PFSK-1 (cell line): ENCODE data around the gene DPM1.

ENCODE experiments used
- FOXP2 ChIP-seq: optimal IDR thresholded peaks from 2 replicates; pipeline ENCODE3; 2011; ENCODE audit warnings: borderline replicate concordance, control low read depth, inconsistent platforms; ENCODE audit not compliant: insufficient read depth; ENCODE audit errors: extremely low read length, extremely low read depth
- POLR2AphosphoS5 ChIP-seq: IDR thresholded peaks from 2 replicates; pipeline ENCODE4 v1.6.1; 2012; ENCODE audit warnings: low read depth, mild to moderate bottlenecking, control low read depth, low read length, moderate library complexity
- REST ChIP-seq, 2 experiments: IDR thresholded peaks; 2 replicates each; pipeline versions ENCODE4 v1.6.1 to v1.8.0; 2011 to 2012; ENCODE audit warnings: low read depth in 2 of 2, low read length in 2 of 2, control low read depth in 1 of 2, inconsistent platforms in 1 of 2, mild to moderate bottlenecking in 1 of 2, moderate library complexity in 1 of 2; ENCODE audit not compliant: insufficient read depth in 1 of 2
- SIN3A ChIP-seq: IDR thresholded peaks from 2 replicates; pipeline ENCODE4 v1.6.1; 2012; ENCODE audit warnings: mild to moderate bottlenecking, low read length, moderate library complexity, borderline replicate concordance; ENCODE audit not compliant: insufficient read depth
- TAF1 ChIP-seq: IDR thresholded peaks from 2 replicates; pipeline ENCODE4 v1.6.1; 2012; ENCODE audit warnings: low read length, control low read depth, borderline replicate concordance; ENCODE audit not compliant: insufficient read depth

The DPM1 gene

GRCh38 chr20:50886184-50886790 lies 72.0 kb downstream of the DPM1 start:
- TF ChIP-seq SIN3A (no peak), POLR2AphosphoS5 (no peak), TAF1 (no peak), FOXP2 (no peak), REST (IDR thresholded peaks at IDR 0.05; ENCODE audit: insufficient read depth in 1 of 2, low read depth in 2 of 2, low read length in 2 of 2) (no peak)

GRCh38 chr20:50885781-50886180 lies 72.6 kb downstream of the DPM1 start:
- TF ChIP-seq TAF1 (no peak), POLR2AphosphoS5 (no peak), REST (IDR thresholded peaks at IDR 0.05; ENCODE audit: insufficient read depth in 1 of 2, low read depth in 2 of 2, low read length in 2 of 2) (no peak), FOXP2 (no peak), SIN3A (no peak)

GRCh38 chr20:50885068-50885467 lies 73.3 kb downstream of the DPM1 start:
- TF ChIP-seq SIN3A (no peak), POLR2AphosphoS5 (no peak), TAF1 (no peak), REST (IDR thresholded peaks at IDR 0.05; ENCODE audit: insufficient read depth in 1 of 2, low read depth in 2 of 2, low read length in 2 of 2) (no peak), FOXP2 (no peak)
